ENCODE data around the gene PDGFC. TPM values are rescaled to one million over a fixed set of nuclear protein-coding genes. Genes with fewer than 3 reads are reported as not detected.

PDGFC gene
- total and polyA plus RNA-seq, 2 of the 13 experiments (the other 11 are each of a cell fraction or from before 2014, with no cell fraction given): 4.6 to 9.1 TPM

DNA sequence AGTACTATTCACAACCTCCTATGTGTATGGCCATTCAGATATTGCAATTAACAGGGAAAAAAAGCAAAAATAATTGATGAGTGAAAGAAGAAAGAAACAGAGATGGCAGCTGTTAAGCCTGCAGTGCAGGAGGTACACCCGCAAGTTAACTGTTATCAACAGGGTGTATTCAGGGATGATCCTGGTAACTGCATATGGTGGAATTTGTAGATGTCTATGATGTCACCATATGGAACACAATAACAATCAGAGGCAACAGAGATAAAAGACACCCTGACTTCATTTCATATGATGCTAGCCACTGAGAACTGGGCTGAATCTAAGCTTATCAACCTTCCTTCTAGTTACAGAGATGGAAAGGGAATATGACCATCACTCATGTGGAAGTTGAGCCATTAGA is 96.5 kb downstream of the PDGFC start:
- ChIA-PET CTCF (ENCODE audit: low intra/inter-chr PET ratio, low total read pairs) (no interaction called here), POLR2A (no interaction called here)
- in situ Hi-C loops (cut with HindIII; ENCODE audit: extremely low pct_ligation_motif_present, low pct_unique_long_range_greater_than_20kb) (no loop called here), intact Hi-C loops (cut with micrococcal nuclease; ENCODE audit: unreplicated experiment) (no loop called here)
- Histone ChIP-seq H3K9me3 (ENCODE audit: low read length) (no peaks in the 10 kb centered on the region), H4K20me1 (ENCODE audit: insufficient read depth, low read length) (no peaks in the 10 kb centered on the region), H2AFZ (ENCODE audit: low read length) (no peak overlapping the region), H3K27me3 (ENCODE audit: control insufficient read depth in 1 of 2, insufficient read depth in 2 of 2, low read length in 2 of 2) (no peaks in the 10 kb centered on the region), H3K9ac (ENCODE audit: insufficient read depth, low read depth, low read length) (no peak overlapping the region), H3K4me3 (replicated peaks in 1 of 3; ENCODE audit: insufficient read depth in 1 of 3, low read depth in 2 of 3, low read length in 3 of 3) (no peak overlapping the region), H3K4me2 (ENCODE audit: low read depth, low read length) (no peak overlapping the region), H3K4me1 (ENCODE audit: insufficient read depth, low read length) (no peaks in the 10 kb centered on the region), H3K79me2 (ENCODE audit: insufficient read depth, low read length) (no peaks in the 10 kb centered on the region), H3K36me3 (replicated peaks in 1 of 2; ENCODE audit: control insufficient read depth in 1 of 2, insufficient read depth in 2 of 2, low read length in 2 of 2) (no peaks in the 10 kb centered on the region), H3K27ac (ENCODE audit: extremely low read length, insufficient read depth, low read length) (no peak overlapping the region)
- FAIRE-seq: no peak
- no peak for ATAC-seq
- DNase-seq (ENCODE audit: low spot score): no peak
- BruUV-seq (replicated peaks): no TSS peak
- 94% methylated on average over 1 of the region's 1 CpG for WGBS (ENCODE audit: low lambda C conversion rate)
- TF ChIP-seq ZNF879 (CRISPR knock-in tag; IDR thresholded peaks at IDR 0.05) (no peak), ATF7 (IDR thresholded peaks at IDR 0.05) (peak; percentile 33; the same call in 1 of the 2 replicates), ATF7 (CRISPR knock-in tag; IDR thresholded peaks at IDR 0.05) (no peak)

DNA sequence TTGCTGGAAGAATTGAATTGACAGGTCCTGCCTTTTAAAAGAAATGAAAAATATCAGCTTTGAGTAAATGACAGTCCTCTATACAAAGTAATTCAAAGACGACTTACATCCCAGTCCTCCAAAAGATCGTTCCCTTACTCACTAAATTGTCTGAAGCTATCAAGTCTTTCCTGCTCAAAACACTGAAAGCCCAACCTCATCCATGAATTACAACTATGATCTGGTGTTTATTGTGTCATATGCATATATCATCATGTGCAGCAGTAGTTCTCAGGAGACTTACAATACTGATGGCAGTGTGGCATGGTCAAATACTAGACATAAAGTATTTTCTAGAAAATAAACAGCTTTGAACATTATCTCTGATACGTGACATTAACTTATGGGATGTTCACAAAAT is 97.8 kb downstream of the PDGFC start:
- FAIRE-seq (no peak), ATAC-seq (no peak), DNase-seq (ENCODE audit: low spot score) (no peak)
- ChIA-PET POLR2A (no interaction called here), CTCF (ENCODE audit: low intra/inter-chr PET ratio, low total read pairs) (no interaction called here)
- Histone ChIP-seq H3K27me3 (ENCODE audit: control insufficient read depth in 1 of 2, insufficient read depth in 2 of 2, low read length in 2 of 2) (no peaks in the 10 kb centered on the region), H3K27ac (ENCODE audit: extremely low read length, insufficient read depth, low read length) (no peak overlapping the region), H3K79me2 (ENCODE audit: insufficient read depth, low read length) (no peaks in the 10 kb centered on the region), H3K36me3 (replicated peaks in 1 of 2; ENCODE audit: control insufficient read depth in 1 of 2, insufficient read depth in 2 of 2, low read length in 2 of 2) (no peaks in the 10 kb centered on the region), H4K20me1 (ENCODE audit: insufficient read depth, low read length) (no peaks in the 10 kb centered on the region), H3K4me3 (replicated peaks in 1 of 3; ENCODE audit: insufficient read depth in 1 of 3, low read depth in 2 of 3, low read length in 3 of 3) (no peak overlapping the region), H3K4me1 (ENCODE audit: insufficient read depth, low read length) (no peaks in the 10 kb centered on the region), H2AFZ (ENCODE audit: low read length) (no peak overlapping the region), H3K9ac (ENCODE audit: insufficient read depth, low read depth, low read length) (no peak overlapping the region), H3K9me3 (ENCODE audit: low read length) (no peaks in the 10 kb centered on the region), H3K4me2 (ENCODE audit: low read depth, low read length) (no peak overlapping the region)
- in situ Hi-C loops (cut with HindIII; ENCODE audit: extremely low pct_ligation_motif_present, low pct_unique_long_range_greater_than_20kb): no loop called here
- TF ChIP-seq, protein P1, sequence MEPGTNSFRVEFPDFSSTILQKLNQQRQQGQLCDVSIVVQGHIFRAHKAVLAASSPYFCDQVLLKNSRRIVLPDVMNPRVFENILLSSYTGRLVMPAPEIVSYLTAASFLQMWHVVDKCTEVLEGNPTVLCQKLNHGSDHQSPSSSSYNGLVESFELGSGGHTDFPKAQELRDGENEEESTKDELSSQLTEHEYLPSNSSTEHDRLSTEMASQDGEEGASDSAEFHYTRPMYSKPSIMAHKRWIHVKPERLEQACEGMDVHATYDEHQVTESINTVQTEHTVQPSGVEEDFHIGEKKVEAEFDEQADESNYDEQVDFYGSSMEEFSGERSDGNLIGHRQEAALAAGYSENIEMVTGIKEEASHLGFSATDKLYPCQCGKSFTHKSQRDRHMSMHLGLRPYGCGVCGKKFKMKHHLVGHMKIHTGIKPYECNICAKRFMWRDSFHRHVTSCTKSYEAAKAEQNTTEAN (CRISPR knock-in tag; conservative IDR thresholded peaks at IDR 0.05): no peak
- TF ChIP-seq, protein P2, sequence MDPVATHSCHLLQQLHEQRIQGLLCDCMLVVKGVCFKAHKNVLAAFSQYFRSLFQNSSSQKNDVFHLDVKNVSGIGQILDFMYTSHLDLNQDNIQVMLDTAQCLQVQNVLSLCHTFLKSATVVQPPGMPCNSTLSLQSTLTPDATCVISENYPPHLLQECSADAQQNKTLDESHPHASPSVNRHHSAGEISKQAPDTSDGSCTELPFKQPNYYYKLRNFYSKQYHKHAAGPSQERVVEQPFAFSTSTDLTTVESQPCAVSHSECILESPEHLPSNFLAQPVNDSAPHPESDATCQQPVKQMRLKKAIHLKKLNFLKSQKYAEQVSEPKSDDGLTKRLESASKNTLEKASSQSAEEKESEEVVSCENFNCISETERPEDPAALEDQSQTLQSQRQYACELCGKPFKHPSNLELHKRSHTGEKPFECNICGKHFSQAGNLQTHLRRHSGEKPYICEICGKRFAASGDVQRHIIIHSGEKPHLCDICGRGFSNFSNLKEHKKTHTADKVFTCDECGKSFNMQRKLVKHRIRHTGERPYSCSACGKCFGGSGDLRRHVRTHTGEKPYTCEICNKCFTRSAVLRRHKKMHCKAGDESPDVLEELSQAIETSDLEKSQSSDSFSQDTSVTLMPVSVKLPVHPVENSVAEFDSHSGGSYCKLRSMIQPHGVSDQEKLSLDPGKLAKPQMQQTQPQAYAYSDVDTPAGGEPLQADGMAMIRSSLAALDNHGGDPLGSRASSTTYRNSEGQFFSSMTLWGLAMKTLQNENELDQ (CRISPR knock-in tag; IDR thresholded peaks at IDR 0.05; ENCODE audit: borderline replicate concordance): no peak
- no peak for TF ChIP-seq REPIN1 (CRISPR knock-in tag; IDR thresholded peaks at IDR 0.05; ENCODE audit: borderline replicate concordance, low read depth)
- TF ChIP-seq ZSCAN25 (CRISPR knock-in tag; IDR thresholded peaks at IDR 0.05): no peak
- no peak for TF ChIP-seq SKI (IDR thresholded peaks at IDR 0.05; ENCODE audit: partially characterized antibody)
- intact Hi-C loops (cut with micrococcal nuclease; ENCODE audit: unreplicated experiment): no loop called here
- WGBS (ENCODE audit: low lambda C conversion rate): 93% methylated on average over 3 of the region's 3 CpGs
- BruUV-seq (replicated peaks): no TSS peak

Measured in HepG2 (cell line).